WERI-Rb-1 (cell line): ENCODE data around the gene MMAA.

ENCODE experiments used
- DNase-seq: peaks from one replicate; pipeline ENCODE4 v3.0.0-alpha.2; 2020
- H3K27ac ChIP-seq: fragments of 250-450 bp; sonication (Bioruptor Pico); 2 replicates; pipeline ENCODE4 v1.5.1; 2020; ENCODE audit warnings: mild to moderate bottlenecking, moderate library complexity
- H3K27me3 ChIP-seq: fragments of 250-450 bp; sonication (Bioruptor Pico); 2 replicates; pipeline ENCODE4 v1.5.1; 2021; ENCODE audit warnings: mild to moderate bottlenecking, low read depth, moderate library complexity; ENCODE audit not compliant: insufficient read depth, severe bottlenecking
- H3K36me3 ChIP-seq: fragments of 250-450 bp; sonication (Bioruptor Pico); 2 replicates; pipeline ENCODE4 v1.5.1; 2020; ENCODE audit warnings: mild to moderate bottlenecking, moderate library complexity
- H3K4me3 ChIP-seq: 2 replicates; pipeline ENCODE4 v1.5.1; 2011; ENCODE audit warnings: low read depth, mild to moderate bottlenecking, control low read depth, low read length
- H3K9me3 ChIP-seq: fragments of 250-450 bp; sonication (Bioruptor Pico); 2 replicates; pipeline ENCODE4 v1.5.1; 2021; ENCODE audit warnings: mild to moderate bottlenecking, moderate library complexity; ENCODE audit not compliant: severe bottlenecking
- TF ChIP-seq, protein P1 (sequence below): IDR thresholded peaks from 2 replicates; pipeline ENCODE4 v1.5.1; 2011; ENCODE audit warnings: low read depth, mild to moderate bottlenecking, control low read depth, inconsistent platforms, low read length

The MMAA gene

DNA sequence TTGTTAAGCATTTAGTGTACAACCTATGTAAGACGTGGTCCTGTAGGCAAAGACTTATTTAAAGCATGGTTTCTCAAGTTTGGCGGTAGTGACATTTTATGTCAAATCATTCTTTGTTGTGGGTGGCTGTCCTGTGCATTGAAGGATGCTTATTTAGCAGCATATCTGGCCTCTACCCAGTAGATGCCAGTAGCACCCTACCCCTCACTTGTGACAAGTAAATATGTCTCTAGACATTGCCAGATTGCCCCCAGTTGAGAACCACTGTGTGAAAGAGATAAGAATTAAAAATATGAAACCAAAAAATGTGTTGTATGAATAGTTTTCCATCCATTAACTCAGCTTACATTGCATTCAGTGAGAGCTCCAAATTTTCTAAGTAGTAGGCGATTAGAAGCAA, 25.5 kb downstream of the MMAA start:
- Histone ChIP-seq H3K9me3 (no peaks in the 10 kb centered on the region), H3K27ac (no peak overlapping the region), H3K36me3 (no peaks in the 10 kb centered on the region), H3K4me3 (no peak overlapping the region), H3K27me3 (no peaks in the 10 kb centered on the region)
- TF ChIP-seq, protein P1, sequence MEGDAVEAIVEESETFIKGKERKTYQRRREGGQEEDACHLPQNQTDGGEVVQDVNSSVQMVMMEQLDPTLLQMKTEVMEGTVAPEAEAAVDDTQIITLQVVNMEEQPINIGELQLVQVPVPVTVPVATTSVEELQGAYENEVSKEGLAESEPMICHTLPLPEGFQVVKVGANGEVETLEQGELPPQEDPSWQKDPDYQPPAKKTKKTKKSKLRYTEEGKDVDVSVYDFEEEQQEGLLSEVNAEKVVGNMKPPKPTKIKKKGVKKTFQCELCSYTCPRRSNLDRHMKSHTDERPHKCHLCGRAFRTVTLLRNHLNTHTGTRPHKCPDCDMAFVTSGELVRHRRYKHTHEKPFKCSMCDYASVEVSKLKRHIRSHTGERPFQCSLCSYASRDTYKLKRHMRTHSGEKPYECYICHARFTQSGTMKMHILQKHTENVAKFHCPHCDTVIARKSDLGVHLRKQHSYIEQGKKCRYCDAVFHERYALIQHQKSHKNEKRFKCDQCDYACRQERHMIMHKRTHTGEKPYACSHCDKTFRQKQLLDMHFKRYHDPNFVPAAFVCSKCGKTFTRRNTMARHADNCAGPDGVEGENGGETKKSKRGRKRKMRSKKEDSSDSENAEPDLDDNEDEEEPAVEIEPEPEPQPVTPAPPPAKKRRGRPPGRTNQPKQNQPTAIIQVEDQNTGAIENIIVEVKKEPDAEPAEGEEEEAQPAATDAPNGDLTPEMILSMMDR: peak; percentile 19; the same call in 1 of the 2 replicates
- DNase-seq: no peak

DNA sequence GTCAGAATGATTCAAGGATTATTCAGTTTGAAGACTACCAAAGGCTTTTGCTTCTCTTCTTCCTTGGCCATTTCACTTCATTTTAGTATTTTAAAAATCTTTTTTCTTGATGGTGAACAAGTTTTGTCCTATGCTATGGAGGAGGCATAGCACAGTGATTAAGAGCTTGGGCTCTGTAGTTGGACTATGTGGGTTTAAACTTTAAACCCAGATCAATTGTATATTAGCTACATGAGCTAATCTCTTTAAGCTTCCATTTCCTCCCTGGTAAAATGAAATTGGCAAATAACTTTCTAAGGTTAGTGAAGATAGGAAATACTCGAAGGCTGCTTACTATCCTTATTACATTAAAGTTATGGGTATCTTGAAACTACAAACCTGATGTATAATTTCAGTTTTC, 37.0 kb downstream of the MMAA start:
- no peak overlapping the region for H3K27ac ChIP-seq
- H3K27me3 ChIP-seq: no peaks in the 10 kb centered on the region
- no peak for DNase-seq
- no peaks in the 10 kb centered on the region for H3K36me3 ChIP-seq
- no peak overlapping the region for H3K4me3 ChIP-seq
- TF ChIP-seq, protein P1: no peak
- H3K9me3 ChIP-seq: peaks cover 10% of the 10 kb centered on the region

DNA sequence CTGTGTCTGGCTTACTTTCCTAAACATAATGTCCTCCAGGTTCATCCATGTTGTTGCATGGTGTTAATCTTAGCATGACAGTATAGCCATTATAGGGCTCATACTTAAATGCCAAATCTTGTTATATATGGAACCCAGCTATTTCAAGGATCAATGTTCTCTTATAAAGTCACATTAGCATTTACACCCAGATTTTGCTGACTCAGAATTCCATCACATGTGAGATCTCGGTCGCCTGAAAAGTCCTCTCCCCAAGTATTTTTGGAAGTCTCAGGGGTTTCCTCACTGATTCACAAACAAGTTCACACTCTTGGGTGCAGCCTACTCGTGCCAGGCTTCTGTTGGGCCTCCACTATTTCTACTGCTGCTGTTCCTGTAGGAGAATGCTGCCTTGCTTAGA, 40.9 kb downstream of the MMAA start:
- DNase-seq: no peak
- Histone ChIP-seq H3K9me3 (peaks cover 5% of the 10 kb centered on the region), H3K27me3 (no peaks in the 10 kb centered on the region), H3K36me3 (no peaks in the 10 kb centered on the region), H3K27ac (no peak overlapping the region), H3K4me3 (no peak overlapping the region)
- TF ChIP-seq, protein P1: no peak

DNA sequence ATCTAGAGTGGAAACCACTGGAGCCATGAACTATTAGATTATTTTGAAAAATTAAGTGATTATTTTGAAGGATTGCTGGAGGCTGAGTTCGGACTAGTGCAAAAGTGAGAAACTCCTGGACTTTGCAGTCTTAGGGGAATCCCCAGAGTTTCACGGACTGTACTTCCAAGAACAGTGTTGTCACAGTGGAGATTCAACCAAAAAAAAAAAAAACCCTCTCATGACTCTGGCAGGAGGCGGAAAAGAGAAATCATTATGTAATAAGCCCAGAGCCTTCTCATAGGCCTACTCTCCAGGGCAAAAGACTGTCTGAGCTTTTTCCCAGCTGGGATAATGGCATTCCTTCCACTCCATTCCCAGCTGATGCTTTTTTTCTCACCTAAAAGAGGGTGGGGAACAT, 44.0 kb downstream of the MMAA start:
- TF ChIP-seq, protein P1: no peak
- DNase-seq: no peak
- no peaks in the 10 kb centered on the region for H3K36me3 ChIP-seq
- no peak overlapping the region for H3K27ac ChIP-seq
- H3K27me3 ChIP-seq: no peaks in the 10 kb centered on the region
- H3K4me3 ChIP-seq: no peak overlapping the region
- peaks cover under 1% of the 10 kb centered on the region for H3K9me3 ChIP-seq

DNA sequence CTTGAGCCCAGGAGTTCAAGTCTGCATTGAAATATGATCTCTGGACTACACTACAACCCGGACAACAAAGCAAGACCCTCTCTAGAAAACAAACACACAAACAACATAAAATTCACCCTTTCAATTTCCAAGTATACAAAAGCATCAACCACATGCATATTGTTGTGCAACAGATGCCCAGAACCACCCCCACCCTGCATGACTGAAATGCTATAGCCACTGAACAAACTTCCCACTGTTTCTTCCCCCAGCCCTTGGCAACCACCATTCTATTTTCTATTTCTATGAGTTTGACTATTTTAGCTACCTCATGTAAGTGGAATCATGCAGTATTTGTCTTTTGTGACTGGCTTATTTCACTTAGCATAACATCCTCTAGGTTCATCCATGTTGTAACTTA, 46.6 kb downstream of the MMAA start:
- Histone ChIP-seq H3K27me3 (no peaks in the 10 kb centered on the region), H3K27ac (no peak overlapping the region), H3K36me3 (no peaks in the 10 kb centered on the region), H3K4me3 (no peak overlapping the region), H3K9me3 (no peaks in the 10 kb centered on the region)
- TF ChIP-seq, protein P1: no peak
- no peak for DNase-seq

DNA sequence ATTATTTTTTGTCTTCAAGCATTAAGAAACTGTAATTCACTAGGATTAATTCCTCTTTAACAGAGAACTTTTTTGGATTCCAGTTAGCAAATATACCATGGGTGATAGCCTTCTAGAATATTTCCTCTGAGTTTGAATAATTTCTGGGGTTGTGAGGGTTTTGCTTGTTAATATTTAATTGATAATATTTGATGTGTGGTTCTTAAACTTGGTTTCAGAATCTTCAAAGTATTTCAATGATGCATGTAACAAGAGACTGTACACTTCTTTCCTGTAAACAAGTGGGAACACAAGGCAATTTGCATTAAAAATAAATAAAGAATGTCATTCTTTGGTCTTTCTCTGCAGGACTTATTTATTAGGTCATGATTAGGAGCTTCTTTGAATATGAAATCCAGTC, 51.2 kb downstream of the MMAA start:
- Histone ChIP-seq H3K4me3 (no peak overlapping the region), H3K9me3 (no peaks in the 10 kb centered on the region), H3K27ac (no peak overlapping the region), H3K36me3 (no peaks in the 10 kb centered on the region), H3K27me3 (no peaks in the 10 kb centered on the region)
- TF ChIP-seq, protein P1: no peak
- DNase-seq: no peak
